H1 (cell line): ENCODE results near the gene RNF26.

Experiments
- CHD1 ChIP-seq: IDR thresholded peaks from 2 replicates; pipeline ENCODE4 v1.6.1; 2012; ENCODE audit warnings: low read depth, low read length, improper control_type of control experiment
- EGR1 ChIP-seq: IDR thresholded peaks from 2 replicates; pipeline ENCODE4 v1.6.1; 2011; ENCODE audit warnings: low read depth, low read length, borderline replicate concordance
- EP300 ChIP-seq, 2 experiments: IDR thresholded peaks; 1 replicate in 1 of 2; 2 replicates in 1 of 2; pipeline ENCODE4 v1.6.1; 2011 to 2012; ENCODE audit warnings: low read depth in 2 of 2, low read length in 2 of 2, mild to moderate bottlenecking in 2 of 2, borderline replicate concordance in 1 of 2, inconsistent platforms in 1 of 2, moderate library complexity in 1 of 2
- GABPA ChIP-seq: IDR thresholded peaks from 2 replicates; pipeline ENCODE4 v1.6.1; 2011; ENCODE audit warnings: mild to moderate bottlenecking, low read length, moderate library complexity, borderline replicate concordance; ENCODE audit not compliant: insufficient read depth
- JUN ChIP-seq: IDR thresholded peaks from 2 replicates; pipeline ENCODE4 v1.6.1; 2011; ENCODE audit warnings: low read depth, mild to moderate bottlenecking, improper control_type of control experiment, low read length
- POLR2A ChIP-seq, 2 experiments: IDR thresholded peaks; 1 replicate in 1 of 2; 2 replicates in 1 of 2; pipeline ENCODE4 v1.6.1; 2011; ENCODE audit warnings: low read depth in 2 of 2, low read length in 2 of 2, mild to moderate bottlenecking in 2 of 2; ENCODE audit errors: control extremely low read depth in 1 of 2
- POLR2AphosphoS5 ChIP-seq: IDR thresholded peaks from 2 replicates; pipeline ENCODE4 v1.6.1; 2011; ENCODE audit warnings: low read depth, low read length
- SP1 ChIP-seq: IDR thresholded peaks from 2 replicates; pipeline ENCODE4 v1.6.1; 2011; ENCODE audit warnings: low read depth, low read length
- SUZ12 ChIP-seq: fragments of 200-600 bp; sonication (generic); IDR thresholded peaks from 2 replicates; pipeline ENCODE4 v1.6.1; 2012; ENCODE audit warnings: mild to moderate bottlenecking, inconsistent platforms, low read length, moderate library complexity, mixed read lengths
- TBP ChIP-seq: IDR thresholded peaks from 2 replicates; pipeline ENCODE4 v1.6.1; 2011; ENCODE audit warnings: low read depth, low read length, improper control_type of control experiment
- ZNF274 ChIP-seq: IDR thresholded peaks from 2 replicates; pipeline ENCODE4 v1.7.0; 2012; ENCODE audit warnings: low read length, borderline replicate concordance; ENCODE audit errors: extremely low read depth
- TF ChIP-seq, protein P1 (sequence below), 3 experiments: IDR thresholded peaks; 1 replicate in 2 of 3; 2 replicates in 1 of 3; pipeline versions ENCODE4 v1.5.1 to v1.6.1; 2011; ENCODE audit warnings: low read length in 3 of 3, mild to moderate bottlenecking in 3 of 3, inconsistent platforms in 2 of 3, low read depth in 1 of 3, moderate library complexity in 1 of 3; ENCODE audit not compliant: insufficient read depth in 1 of 3; ENCODE audit errors: control extremely low read depth in 1 of 3
- TF ChIP-seq, protein P2 (sequence below): IDR thresholded peaks from 2 replicates; pipeline ENCODE4 v1.6.1; 2011; ENCODE audit warnings: low read depth, mild to moderate bottlenecking, low read length; ENCODE audit not compliant: insufficient read depth

DNA sequence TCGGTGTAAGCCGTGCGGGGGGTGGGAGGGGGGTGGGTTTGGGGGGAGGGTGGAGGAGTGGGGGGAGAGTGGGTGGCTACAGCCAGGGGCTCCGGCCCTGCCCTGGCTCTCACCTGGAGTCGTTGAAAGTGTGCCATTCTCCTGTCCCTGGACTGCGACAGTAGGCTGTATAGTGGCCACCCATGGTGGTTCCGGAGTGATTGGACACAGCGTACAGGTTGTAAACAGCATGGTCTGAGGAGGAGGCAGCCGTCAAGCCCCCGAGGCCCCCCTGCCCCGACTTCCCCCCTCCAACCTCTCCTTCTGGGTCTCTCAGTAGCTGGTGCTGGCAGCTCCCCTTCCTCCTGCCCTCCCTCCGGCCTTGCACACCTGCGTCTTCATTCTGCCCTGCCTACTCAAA, 22.7 kb downstream of the RNF26 start:
- TF ChIP-seq POLR2A (IDR thresholded peaks at IDR 0.05; ENCODE audit: control extremely low read depth in 1 of 2, low read depth in 2 of 2, low read length in 2 of 2) (no peak), SUZ12 (no peak), POLR2AphosphoS5 (no peak), SP1 (no peak), EGR1 (no peak), CHD1 (no peak), JUN (no peak), TBP (no peak), ZNF274 (no peak), GABPA (no peak), EP300 (IDR thresholded peaks at IDR 0.05; ENCODE audit: borderline replicate concordance in 1 of 2, low read depth in 2 of 2, low read length in 2 of 2) (no peak)
- TF ChIP-seq, protein P1, sequence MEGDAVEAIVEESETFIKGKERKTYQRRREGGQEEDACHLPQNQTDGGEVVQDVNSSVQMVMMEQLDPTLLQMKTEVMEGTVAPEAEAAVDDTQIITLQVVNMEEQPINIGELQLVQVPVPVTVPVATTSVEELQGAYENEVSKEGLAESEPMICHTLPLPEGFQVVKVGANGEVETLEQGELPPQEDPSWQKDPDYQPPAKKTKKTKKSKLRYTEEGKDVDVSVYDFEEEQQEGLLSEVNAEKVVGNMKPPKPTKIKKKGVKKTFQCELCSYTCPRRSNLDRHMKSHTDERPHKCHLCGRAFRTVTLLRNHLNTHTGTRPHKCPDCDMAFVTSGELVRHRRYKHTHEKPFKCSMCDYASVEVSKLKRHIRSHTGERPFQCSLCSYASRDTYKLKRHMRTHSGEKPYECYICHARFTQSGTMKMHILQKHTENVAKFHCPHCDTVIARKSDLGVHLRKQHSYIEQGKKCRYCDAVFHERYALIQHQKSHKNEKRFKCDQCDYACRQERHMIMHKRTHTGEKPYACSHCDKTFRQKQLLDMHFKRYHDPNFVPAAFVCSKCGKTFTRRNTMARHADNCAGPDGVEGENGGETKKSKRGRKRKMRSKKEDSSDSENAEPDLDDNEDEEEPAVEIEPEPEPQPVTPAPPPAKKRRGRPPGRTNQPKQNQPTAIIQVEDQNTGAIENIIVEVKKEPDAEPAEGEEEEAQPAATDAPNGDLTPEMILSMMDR (IDR thresholded peaks at IDR 0.05; ENCODE audit: control extremely low read depth in 1 of 3, insufficient read depth in 1 of 3, low read depth in 1 of 3, low read length in 3 of 3) = no peak
- TF ChIP-seq, protein P2, sequence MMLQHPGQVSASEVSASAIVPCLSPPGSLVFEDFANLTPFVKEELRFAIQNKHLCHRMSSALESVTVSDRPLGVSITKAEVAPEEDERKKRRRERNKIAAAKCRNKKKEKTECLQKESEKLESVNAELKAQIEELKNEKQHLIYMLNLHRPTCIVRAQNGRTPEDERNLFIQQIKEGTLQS = no peak
